ENCODE data around the gene DENND2D.
A peak's percentile ranks its signal among the peaks of the same experiment; 100 is the strongest.

Gene DENND2D

GRCh38 chr1:111199881-111200801, at the start of gene DENND2D:
DENND2D (minus strand) TSS chr1:111200646; CDS start chr1:111200459, 187 bp downstream.
- H3K36me3 ChIP-seq (ENCODE audit: control insufficient read depth, insufficient read depth, low read length), result peaks cover 23% of the 10 kb centered on the region
- DNase-seq (ENCODE audit: extremely low read depth, insufficient read length), result no peak
- TF ChIP-seq, protein P1, sequence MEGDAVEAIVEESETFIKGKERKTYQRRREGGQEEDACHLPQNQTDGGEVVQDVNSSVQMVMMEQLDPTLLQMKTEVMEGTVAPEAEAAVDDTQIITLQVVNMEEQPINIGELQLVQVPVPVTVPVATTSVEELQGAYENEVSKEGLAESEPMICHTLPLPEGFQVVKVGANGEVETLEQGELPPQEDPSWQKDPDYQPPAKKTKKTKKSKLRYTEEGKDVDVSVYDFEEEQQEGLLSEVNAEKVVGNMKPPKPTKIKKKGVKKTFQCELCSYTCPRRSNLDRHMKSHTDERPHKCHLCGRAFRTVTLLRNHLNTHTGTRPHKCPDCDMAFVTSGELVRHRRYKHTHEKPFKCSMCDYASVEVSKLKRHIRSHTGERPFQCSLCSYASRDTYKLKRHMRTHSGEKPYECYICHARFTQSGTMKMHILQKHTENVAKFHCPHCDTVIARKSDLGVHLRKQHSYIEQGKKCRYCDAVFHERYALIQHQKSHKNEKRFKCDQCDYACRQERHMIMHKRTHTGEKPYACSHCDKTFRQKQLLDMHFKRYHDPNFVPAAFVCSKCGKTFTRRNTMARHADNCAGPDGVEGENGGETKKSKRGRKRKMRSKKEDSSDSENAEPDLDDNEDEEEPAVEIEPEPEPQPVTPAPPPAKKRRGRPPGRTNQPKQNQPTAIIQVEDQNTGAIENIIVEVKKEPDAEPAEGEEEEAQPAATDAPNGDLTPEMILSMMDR (IDR thresholded peaks at IDR 0.05; ENCODE audit: insufficient read depth, low read length, poor library complexity, severe bottlenecking), result no peak
- H3K27me3 ChIP-seq (replicated peaks; ENCODE audit: control insufficient read depth, insufficient read depth, low read length), result no peaks in the 10 kb centered on the region
- H3K4me3 ChIP-seq (replicated peaks; ENCODE audit: low read depth, low read length), result peak within 1 kb of the TSS; percentile 63

GRCh38 chr1:111249960-111250359, 49.5 kb upstream of the DENND2D start:
- TF ChIP-seq, protein P1 (IDR thresholded peaks at IDR 0.05; ENCODE audit: insufficient read depth, low read length, poor library complexity, severe bottlenecking), result no peak
- Histone ChIP-seq H3K4me3 (replicated peaks; ENCODE audit: low read depth, low read length) (no peak overlapping the region), H3K27me3 (replicated peaks; ENCODE audit: control insufficient read depth, insufficient read depth, low read length) (no peaks in the 10 kb centered on the region), H3K36me3 (ENCODE audit: control insufficient read depth, insufficient read depth, low read length) (no peaks in the 10 kb centered on the region)
- DNase-seq (ENCODE audit: extremely low read depth, insufficient read length), result no peak

- H3K27me3 ChIP-seq (replicated peaks; ENCODE audit: control insufficient read depth, insufficient read depth, low read length), result no peaks in the 10 kb centered on the region
- DNase-seq (ENCODE audit: extremely low read depth, insufficient read length), result no peak
- peaks cover 5% of the 10 kb centered on the region for H3K36me3 ChIP-seq (ENCODE audit: control insufficient read depth, insufficient read depth, low read length)
- H3K4me3 ChIP-seq (replicated peaks; ENCODE audit: low read depth, low read length), result no peak overlapping the region
- TF ChIP-seq, protein P1 (IDR thresholded peaks at IDR 0.05; ENCODE audit: insufficient read depth, low read length, poor library complexity, severe bottlenecking), result no peak
Measured at GRCh38 chr1:111247125-111247838, 46.8 kb upstream of the DENND2D start.

DNA sequence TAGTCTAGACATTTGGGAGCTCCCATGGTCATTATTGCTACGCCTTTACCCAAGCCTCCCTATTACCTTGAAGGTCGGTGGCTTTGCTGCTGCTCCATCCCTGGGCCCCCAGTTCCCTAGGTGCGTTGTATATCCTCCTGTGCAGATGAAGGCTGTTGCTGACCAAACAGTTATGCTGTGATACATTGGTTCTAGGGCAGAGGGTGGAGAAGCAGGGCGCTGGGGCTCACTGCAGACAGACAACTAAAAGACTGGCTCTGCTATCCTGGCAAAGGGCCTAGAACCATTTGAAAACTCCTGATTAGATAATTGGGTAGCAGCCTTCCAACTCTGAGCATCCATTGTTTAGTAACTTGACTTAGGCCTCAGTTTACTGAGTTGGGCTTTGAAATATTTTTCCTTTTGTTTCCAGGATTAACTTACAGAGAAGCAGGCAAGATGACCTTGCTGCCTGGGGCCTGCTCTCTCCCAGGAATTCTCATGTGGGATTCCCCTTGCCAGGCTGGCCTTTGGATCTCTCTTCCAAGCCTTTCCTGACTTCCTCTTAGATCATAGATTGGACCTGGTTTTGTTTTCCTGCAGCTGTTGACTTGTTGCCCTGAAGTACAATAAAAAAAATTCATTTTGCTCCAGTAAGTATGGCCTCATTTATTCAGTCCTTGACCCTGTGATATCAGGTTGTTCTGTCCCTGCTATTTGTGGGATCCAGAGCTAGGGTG, 42.5 kb upstream of the DENND2D start:
- Histone ChIP-seq H3K36me3 (ENCODE audit: control insufficient read depth, insufficient read depth, low read length) (peaks cover 7% of the 10 kb centered on the region), H3K4me3 (replicated peaks; ENCODE audit: low read depth, low read length) (no peak overlapping the region), H3K27me3 (replicated peaks; ENCODE audit: control insufficient read depth, insufficient read depth, low read length) (no peaks in the 10 kb centered on the region)
- TF ChIP-seq, protein P1 (IDR thresholded peaks at IDR 0.05; ENCODE audit: insufficient read depth, low read length, poor library complexity, severe bottlenecking), result no peak
- no peak for DNase-seq (ENCODE audit: extremely low read depth, insufficient read length)

DNA sequence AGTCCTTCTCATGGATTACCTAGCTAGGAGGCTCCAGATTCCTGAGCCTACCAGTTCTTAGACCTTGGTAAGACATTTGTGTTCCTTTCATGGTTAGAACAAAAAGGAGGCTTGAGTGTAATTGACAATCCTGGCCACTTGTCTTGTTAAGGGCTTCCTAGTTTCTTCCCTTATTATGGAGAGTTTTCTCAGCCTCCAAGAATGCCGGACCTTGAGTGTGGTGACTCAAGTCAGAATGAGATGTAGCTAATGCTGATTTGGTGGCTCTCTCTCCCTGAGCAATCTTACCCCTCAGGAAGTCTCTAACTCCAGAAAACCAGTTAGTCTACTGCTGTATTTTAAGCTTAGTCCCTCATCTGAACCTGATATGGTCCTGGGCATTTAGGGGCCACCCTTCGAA, 41.4 kb upstream of the DENND2D start:
- H3K27me3 ChIP-seq (replicated peaks; ENCODE audit: control insufficient read depth, insufficient read depth, low read length), result no peaks in the 10 kb centered on the region
- peaks cover 7% of the 10 kb centered on the region for H3K36me3 ChIP-seq (ENCODE audit: control insufficient read depth, insufficient read depth, low read length)
- H3K4me3 ChIP-seq (replicated peaks; ENCODE audit: low read depth, low read length), result no peak overlapping the region
- DNase-seq (ENCODE audit: extremely low read depth, insufficient read length), result no peak
- TF ChIP-seq, protein P1 (IDR thresholded peaks at IDR 0.05; ENCODE audit: insufficient read depth, low read length, poor library complexity, severe bottlenecking), result no peak

Data from GM06990 (cell line).